Adipocyte (in vitro differentiated cells): ENCODE data around the gene SLC28A1.
"Not testable (repeated sequence)": the region's sequence is repeated elsewhere in the genome, so short reads cannot be mapped to it uniquely, and the experiment has no call there.

Experiments
- DNase-seq: peaks from one replicate; pipeline ENCODE4 v3.0.0-alpha.2; 2015; ENCODE audit warnings: low read depth
- H3K27me3 ChIP-seq: replicated peaks from 2 replicates; pipeline ENCODE4 v1.7.0; 2013; ENCODE audit warnings: mild to moderate bottlenecking, low read length, moderate library complexity; ENCODE audit not compliant: control insufficient read depth, insufficient read depth
- H3K36me3 ChIP-seq: 2 replicates; pipeline ENCODE4 v1.7.0; 2013; ENCODE audit warnings: low read length, mild to moderate bottlenecking, moderate library complexity; ENCODE audit not compliant: control insufficient read depth, insufficient read depth, severe bottlenecking
- H3K4me1 ChIP-seq: 2 replicates; pipeline ENCODE4 v1.7.0; 2013; ENCODE audit warnings: mild to moderate bottlenecking, low read length, moderate library complexity; ENCODE audit not compliant: control insufficient read depth, insufficient read depth
- H3K4me3 ChIP-seq: 2 replicates; pipeline ENCODE4 v1.7.0; 2013; ENCODE audit warnings: mild to moderate bottlenecking, low read length, moderate library complexity
- H3K9ac ChIP-seq: 2 replicates; pipeline ENCODE4 v1.7.0; 2013; ENCODE audit warnings: mild to moderate bottlenecking, low read length, moderate library complexity
- H3K9me3 ChIP-seq: 2 replicates; pipeline ENCODE4 v1.7.0; 2013; ENCODE audit warnings: mild to moderate bottlenecking, low read length, moderate library complexity; ENCODE audit not compliant: control insufficient read depth

Gene SLC28A1

GRCh38 chr15:84914351-84914750 lies 29.9 kb downstream of the SLC28A1 start:
- no peaks in the 10 kb centered on the region for H3K9me3 ChIP-seq
- no peaks in the 10 kb centered on the region for H3K27me3 ChIP-seq
- H3K4me1 ChIP-seq = peaks cover 47% of the 10 kb centered on the region
- H3K36me3 ChIP-seq = no peaks in the 10 kb centered on the region
- no peak for DNase-seq
- no peak overlapping the region for H3K4me3 ChIP-seq
- H3K9ac ChIP-seq = peak overlapping the region; percentile 72

- Histone ChIP-seq H3K9ac (peak overlapping the region; percentile 72), H3K27me3 (no peaks in the 10 kb centered on the region), H3K9me3 (no peaks in the 10 kb centered on the region), H3K36me3 (no peaks in the 10 kb centered on the region), H3K4me3 (peak overlapping the region; percentile 53), H3K4me1 (peaks cover 47% of the 10 kb centered on the region)
- peak; percentile 93 for DNase-seq
These were observed 30.6 kb downstream of the SLC28A1 start for GRCh38 chr15:84914909-84915605.

- H3K4me1 ChIP-seq = peaks cover 49% of the 10 kb centered on the region
- peak overlapping the region; percentile 53 for H3K4me3 ChIP-seq
- H3K36me3 ChIP-seq = no peaks in the 10 kb centered on the region
- no peaks in the 10 kb centered on the region for H3K9me3 ChIP-seq
- peak overlapping the region; percentile 72 for H3K9ac ChIP-seq
- no peaks in the 10 kb centered on the region for H3K27me3 ChIP-seq
- no peak for DNase-seq
These were observed 31.1 kb downstream of the SLC28A1 start for GRCh38 chr15:84915606-84915958.

GRCh38 chr15:84917452-84917851 lies 33.0 kb downstream of the SLC28A1 start:
- H3K9ac ChIP-seq = no peak overlapping the region
- no peaks in the 10 kb centered on the region for H3K27me3 ChIP-seq
- no peak overlapping the region for H3K4me3 ChIP-seq
- no peaks in the 10 kb centered on the region for H3K9me3 ChIP-seq
- peaks cover 50% of the 10 kb centered on the region for H3K4me1 ChIP-seq
- H3K36me3 ChIP-seq = no peaks in the 10 kb centered on the region
- DNase-seq = no peak

- Histone ChIP-seq H3K27me3 (no peaks in the 10 kb centered on the region), H3K4me3 (no peak overlapping the region), H3K9ac (no peak overlapping the region), H3K4me1 (peaks cover 42% of the 10 kb centered on the region), H3K36me3 (no peaks in the 10 kb centered on the region), H3K9me3 (no peaks in the 10 kb centered on the region)
- DNase-seq = no peak
These were observed 34.7 kb downstream of the SLC28A1 start for GRCh38 chr15:84919106-84919667.

- DNase-seq = peak; percentile 67
- Histone ChIP-seq H3K4me3 (no peak overlapping the region), H3K9me3 (no peaks in the 10 kb centered on the region), H3K4me1 (peaks cover 37% of the 10 kb centered on the region), H3K27me3 (no peaks in the 10 kb centered on the region), H3K9ac (no peak overlapping the region), H3K36me3 (no peaks in the 10 kb centered on the region)
These were observed 36.7 kb downstream of the SLC28A1 start for GRCh38 chr15:84921121-84921520.

GRCh38 chr15:84922530-84922929 lies 38.1 kb downstream of the SLC28A1 start:
- no peaks in the 10 kb centered on the region for H3K36me3 ChIP-seq
- H3K4me3 ChIP-seq = no peak overlapping the region
- H3K4me1 ChIP-seq = peaks cover 43% of the 10 kb centered on the region
- no peaks in the 10 kb centered on the region for H3K9me3 ChIP-seq
- DNase-seq = no peak
- H3K9ac ChIP-seq = no peak overlapping the region
- H3K27me3 ChIP-seq = no peaks in the 10 kb centered on the region

- Histone ChIP-seq H3K9ac (peak overlapping the region; percentile 45), H3K9me3 (no peaks in the 10 kb centered on the region), H3K4me1 (peaks cover 48% of the 10 kb centered on the region), H3K27me3 (no peaks in the 10 kb centered on the region), H3K36me3 (no peaks in the 10 kb centered on the region), H3K4me3 (no peak overlapping the region)
- no peak for DNase-seq
These were observed 39.7 kb downstream of the SLC28A1 start for GRCh38 chr15:84924077-84924731.

- peak overlapping the region; percentile 45 for H3K9ac ChIP-seq
- H3K36me3 ChIP-seq, H3K4me3 ChIP-seq, DNase-seq, H3K9me3 ChIP-seq, H3K27me3 ChIP-seq: not testable (repeated sequence)
- H3K4me1 ChIP-seq = peaks cover 48% of the 10 kb centered on the region
These were observed 40.5 kb downstream of the SLC28A1 start for GRCh38 chr15:84924821-84925569.

- H3K9ac ChIP-seq = no peak overlapping the region
- H3K9me3 ChIP-seq = no peaks in the 10 kb centered on the region
- H3K27me3 ChIP-seq = no peaks in the 10 kb centered on the region
- H3K4me3 ChIP-seq = no peak overlapping the region
- H3K4me1 ChIP-seq = peaks cover 44% of the 10 kb centered on the region
- no peak for DNase-seq
- H3K36me3 ChIP-seq = no peaks in the 10 kb centered on the region
These were observed 41.4 kb downstream of the SLC28A1 start for GRCh38 chr15:84925906-84926305.
